Muscle layer of colon (tissue), 2 donors: ENCODE results near the gene CCDC97.

Experiments
- H3K27ac ChIP-seq: one replicate; pipeline ENCODE4 v1.7.0; 2013; ENCODE audit warnings: low read depth, mild to moderate bottlenecking, low read length, moderate library complexity
- H3K27me3 ChIP-seq, 2 donors: one replicate each; pipeline ENCODE4 v1.7.0; 2013; ENCODE audit warnings: low read length in 2 of 2, mild to moderate bottlenecking in 2 of 2; ENCODE audit not compliant: insufficient read depth in 2 of 2, control insufficient read depth in 1 of 2
- H3K36me3 ChIP-seq: one replicate; pipeline ENCODE4 v1.7.0; 2013; ENCODE audit warnings: mild to moderate bottlenecking, low read length; ENCODE audit not compliant: insufficient read depth
- H3K4me1 ChIP-seq: one replicate; pipeline ENCODE4 v1.7.0; 2013; ENCODE audit warnings: mild to moderate bottlenecking, low read length; ENCODE audit not compliant: insufficient read depth
- H3K4me3 ChIP-seq, 2 donors: one replicate each; pipeline ENCODE4 v1.7.0; 2013; ENCODE audit warnings: low read length in 2 of 2, low read depth in 1 of 2, mild to moderate bottlenecking in 1 of 2, moderate library complexity in 1 of 2
- H3K9ac ChIP-seq: one replicate; pipeline ENCODE4 v1.7.0; 2013; ENCODE audit warnings: low read length
- H3K9me3 ChIP-seq: one replicate; pipeline ENCODE4 v1.7.0; 2013; ENCODE audit warnings: mild to moderate bottlenecking, low read length
- donor health status: abdominal sarcoma.
- donor health status: Adenocarcinoma of cecum.

CCDC97 gene

DNA sequence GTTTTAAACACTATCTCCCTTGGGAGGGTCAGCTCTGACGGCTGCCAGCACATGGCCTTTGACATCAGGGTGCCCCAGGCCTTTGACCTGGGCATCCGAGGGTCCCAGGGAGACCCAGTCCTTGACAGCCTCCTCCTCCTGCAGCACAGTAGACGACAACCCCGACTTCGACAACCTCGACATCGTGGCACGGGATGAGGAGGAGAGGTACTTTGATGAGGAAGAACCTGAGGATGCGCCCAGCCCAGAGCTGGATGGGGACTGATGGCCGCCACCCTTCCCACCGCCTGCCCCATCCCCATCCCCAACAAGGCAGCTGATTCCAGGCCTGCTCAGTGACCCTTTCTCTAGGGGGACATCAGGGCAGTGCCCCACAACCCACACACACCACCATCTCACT is 12.5 kb downstream of the CCDC97 start:
- Histone ChIP-seq H3K27ac (no peak overlapping the region), H3K9me3 (no peaks in the 10 kb centered on the region), H3K4me3 (no peak overlapping the region), H3K27me3 (no peaks in the 10 kb centered on the region), H3K36me3 (peaks cover 46% of the 10 kb centered on the region), H3K9ac (peak overlapping the region; percentile 38), H3K4me1 (peaks cover 46% of the 10 kb centered on the region)

DNA sequence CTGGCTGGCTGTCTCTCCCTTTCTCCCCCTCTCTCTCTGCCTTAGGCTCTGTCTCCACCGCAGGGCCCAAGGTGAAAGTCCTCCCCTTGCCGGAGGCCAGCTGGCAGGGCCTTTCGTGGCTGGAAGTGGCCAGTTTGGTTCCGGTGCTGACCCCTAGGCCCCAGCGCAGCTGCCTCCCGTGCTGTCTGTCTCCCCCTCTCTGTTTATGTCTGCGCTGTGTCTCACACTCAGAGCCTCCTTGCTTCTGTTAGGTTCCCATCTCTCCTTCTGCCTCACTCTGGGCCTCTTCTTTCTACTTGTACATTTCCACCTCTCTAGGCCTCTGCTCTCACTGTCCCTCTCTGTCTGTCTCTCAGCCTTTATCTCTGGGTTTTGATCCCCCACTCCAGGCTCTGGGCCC is 13.1 kb downstream of the CCDC97 start:
- H3K9ac ChIP-seq = peak overlapping the region; percentile 38
- peak overlapping the region; percentile 48 for H3K27ac ChIP-seq
- no peaks in the 10 kb centered on the region for H3K9me3 ChIP-seq
- H3K27me3 ChIP-seq = no peaks in the 10 kb centered on the region
- H3K36me3 ChIP-seq = peaks cover 40% of the 10 kb centered on the region
- peaks cover 46% of the 10 kb centered on the region for H3K4me1 ChIP-seq
- H3K4me3 ChIP-seq = no peak overlapping the region

DNA sequence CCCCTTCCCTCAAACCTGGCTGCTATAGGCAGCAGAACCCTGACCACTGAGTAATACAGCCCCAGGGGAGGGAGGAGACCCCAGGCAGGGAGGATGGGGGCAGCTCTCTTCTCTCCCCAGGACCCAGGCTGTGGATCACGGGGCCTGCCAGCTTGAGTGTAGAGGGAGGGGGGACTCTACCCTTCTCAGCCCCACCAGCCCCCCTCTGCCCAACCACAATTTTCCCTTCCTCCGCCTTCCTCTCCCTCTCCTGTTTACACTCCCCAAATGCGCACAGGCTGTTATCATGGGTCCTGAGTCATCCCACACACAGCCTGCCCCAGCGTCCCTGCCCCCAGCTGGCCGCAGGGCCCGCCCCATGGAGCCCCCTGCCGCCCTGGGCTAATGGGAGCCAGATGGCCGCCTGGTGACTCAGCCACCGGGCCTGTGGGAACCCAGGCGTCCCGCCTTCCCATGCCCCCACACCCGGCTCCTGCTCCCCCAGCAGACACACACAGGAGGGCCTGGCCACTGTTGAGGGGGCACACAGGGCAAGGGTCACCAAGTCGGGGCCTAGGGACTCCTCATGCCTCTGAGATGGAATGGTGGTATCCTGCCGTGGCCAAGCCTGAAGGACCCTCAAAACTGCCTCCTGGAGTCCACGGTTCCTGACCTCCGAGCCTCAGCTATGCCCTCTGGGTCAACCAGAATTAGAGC is 13.6 kb downstream of the CCDC97 start:
- peaks cover 46% of the 10 kb centered on the region for H3K4me1 ChIP-seq
- H3K9me3 ChIP-seq = no peaks in the 10 kb centered on the region
- H3K4me3 ChIP-seq = no peak overlapping the region
- H3K27ac ChIP-seq = peak overlapping the region; percentile 48
- H3K27me3 ChIP-seq = no peaks in the 10 kb centered on the region
- peak overlapping the region; percentile 38 for H3K9ac ChIP-seq
- peaks cover 37% of the 10 kb centered on the region for H3K36me3 ChIP-seq

DNA sequence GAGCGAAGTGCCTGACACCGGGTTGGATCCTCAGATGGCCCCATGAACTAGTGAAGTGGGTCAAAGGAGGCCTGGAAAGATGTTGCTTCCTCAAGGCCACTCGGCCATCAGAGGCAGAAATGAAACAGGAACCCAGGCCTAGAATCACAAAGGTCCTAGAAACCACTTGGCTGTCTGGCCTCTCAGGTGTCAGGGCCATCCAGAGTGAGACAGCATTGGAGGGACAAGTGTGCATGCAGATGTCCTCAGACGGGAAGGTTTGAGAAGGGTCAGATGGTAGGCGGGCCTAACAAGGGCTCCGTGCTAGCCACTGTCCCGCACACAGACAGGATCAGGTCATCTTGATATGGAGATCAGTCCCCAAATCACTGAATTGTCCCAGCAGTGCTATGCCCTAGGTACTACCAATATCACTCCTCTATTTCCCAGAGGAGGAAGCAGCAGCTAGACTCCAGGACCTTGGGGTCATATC is 14.3 kb downstream of the CCDC97 start:
- H3K9me3 ChIP-seq = no peaks in the 10 kb centered on the region
- H3K4me3 ChIP-seq = no peak overlapping the region
- no peaks in the 10 kb centered on the region for H3K27me3 ChIP-seq
- peaks cover 46% of the 10 kb centered on the region for H3K4me1 ChIP-seq
- no peak overlapping the region for H3K9ac ChIP-seq
- peaks cover 31% of the 10 kb centered on the region for H3K36me3 ChIP-seq
- H3K27ac ChIP-seq = peak overlapping the region; percentile 53

DNA sequence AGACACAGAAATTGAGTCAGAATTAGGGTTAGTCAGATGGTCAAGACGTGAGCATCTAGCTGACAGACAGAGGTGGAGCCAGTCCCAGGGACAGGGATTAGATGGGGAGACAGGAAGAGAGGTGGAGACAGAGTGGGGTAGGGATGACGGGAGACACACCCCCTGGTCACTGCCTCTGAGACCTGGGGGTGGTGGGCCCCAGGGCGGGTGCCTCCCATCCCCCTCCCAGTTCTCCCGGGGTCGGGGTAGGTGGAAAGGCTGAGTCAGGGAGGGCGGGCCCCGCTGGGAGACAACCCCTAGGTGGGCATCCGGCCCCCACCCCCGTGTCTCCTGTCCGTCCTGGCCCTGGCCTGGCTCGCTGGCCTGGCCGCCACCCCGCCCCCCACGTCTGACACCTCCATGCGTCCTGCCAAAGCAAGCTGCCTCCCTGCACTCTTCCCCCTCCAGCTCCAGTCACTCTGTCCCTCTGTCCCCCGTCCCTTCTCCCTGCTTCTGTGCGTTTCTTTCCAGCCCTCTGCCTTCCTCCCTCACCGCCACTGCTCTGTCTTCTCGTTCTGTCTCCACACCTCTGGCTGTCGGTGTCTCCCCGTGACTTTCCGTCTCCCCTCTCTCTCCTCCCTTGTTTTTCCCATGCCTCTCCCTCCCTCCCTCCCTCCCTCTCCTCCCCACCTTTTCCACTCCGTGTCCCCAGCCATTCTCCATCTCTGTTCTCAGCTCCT is 15.1 kb downstream of the CCDC97 start:
- H3K9ac ChIP-seq = no peak overlapping the region
- peak overlapping the region; percentile 56 for H3K27ac ChIP-seq
- peak overlapping the region; percentile 44 to 49 for H3K4me3 ChIP-seq
- H3K27me3 ChIP-seq = no peaks in the 10 kb centered on the region
- peaks cover 46% of the 10 kb centered on the region for H3K4me1 ChIP-seq
- peaks cover 22% of the 10 kb centered on the region for H3K36me3 ChIP-seq
- H3K9me3 ChIP-seq = no peaks in the 10 kb centered on the region

DNA sequence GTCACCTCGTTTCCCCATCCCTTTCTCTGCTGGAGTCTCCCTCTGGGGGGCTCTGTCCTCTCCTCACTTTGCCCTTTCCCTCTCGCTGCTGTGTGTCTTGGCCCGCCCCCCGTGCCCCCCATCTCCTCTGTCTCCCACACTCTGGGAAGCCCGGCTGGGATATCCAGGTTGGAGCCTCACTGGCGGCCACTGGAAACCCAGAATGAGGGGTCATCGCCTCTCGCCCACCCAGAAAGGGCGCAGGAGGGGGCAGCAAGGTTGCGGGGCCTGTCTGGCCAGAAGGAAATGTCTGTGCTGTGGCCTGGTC is 15.6 kb downstream of the CCDC97 start:
- no peak overlapping the region for H3K9ac ChIP-seq
- H3K36me3 ChIP-seq = peaks cover 22% of the 10 kb centered on the region
- peak overlapping the region; percentile 56 for H3K27ac ChIP-seq
- no peaks in the 10 kb centered on the region for H3K9me3 ChIP-seq
- no peaks in the 10 kb centered on the region for H3K27me3 ChIP-seq
- peaks cover 46% of the 10 kb centered on the region for H3K4me1 ChIP-seq
- peak overlapping the region; percentile 44 to 49 for H3K4me3 ChIP-seq

DNA sequence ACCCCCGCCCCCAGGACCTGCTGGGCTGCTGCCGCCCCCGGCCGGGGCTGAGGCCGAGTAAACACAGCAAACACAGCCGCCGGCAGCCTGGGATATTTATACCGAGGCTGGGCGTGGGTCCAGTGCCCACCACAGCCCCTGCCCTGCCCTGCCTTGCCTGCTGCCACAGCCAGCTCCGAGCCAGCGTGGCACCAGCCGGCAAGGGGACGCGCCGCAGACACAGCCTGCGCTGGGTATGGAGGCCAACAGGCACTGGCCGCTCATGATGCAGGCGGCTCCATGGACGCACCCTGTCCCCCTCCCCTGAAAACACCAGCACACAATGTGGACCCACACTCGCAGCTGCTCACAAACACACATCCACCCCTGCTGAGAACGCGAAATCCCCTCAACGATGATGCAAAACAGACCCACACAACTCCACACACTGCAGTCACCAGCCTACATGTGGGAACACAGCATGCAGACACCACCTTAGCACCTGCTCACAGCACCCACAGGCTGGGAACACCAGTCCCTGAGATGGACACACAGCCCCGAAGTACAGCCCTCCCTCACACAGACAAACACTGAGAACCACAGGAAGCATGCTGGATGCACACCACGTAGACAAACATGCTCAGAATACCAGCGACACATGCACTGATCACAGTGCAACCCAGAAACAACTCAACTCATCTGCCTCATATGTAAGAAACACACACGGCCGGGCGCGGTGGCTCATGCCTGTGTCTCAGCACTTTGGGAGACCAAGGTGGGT is 16.2 kb downstream of the CCDC97 start:
- H3K27me3 ChIP-seq = no peaks in the 10 kb centered on the region
- peak overlapping the region; percentile 44 to 49 for H3K4me3 ChIP-seq
- peaks cover 46% of the 10 kb centered on the region for H3K4me1 ChIP-seq
- peaks cover 19% of the 10 kb centered on the region for H3K36me3 ChIP-seq
- no peak overlapping the region for H3K9ac ChIP-seq
- H3K9me3 ChIP-seq = no peaks in the 10 kb centered on the region
- H3K27ac ChIP-seq = peak overlapping the region; percentile 56

DNA sequence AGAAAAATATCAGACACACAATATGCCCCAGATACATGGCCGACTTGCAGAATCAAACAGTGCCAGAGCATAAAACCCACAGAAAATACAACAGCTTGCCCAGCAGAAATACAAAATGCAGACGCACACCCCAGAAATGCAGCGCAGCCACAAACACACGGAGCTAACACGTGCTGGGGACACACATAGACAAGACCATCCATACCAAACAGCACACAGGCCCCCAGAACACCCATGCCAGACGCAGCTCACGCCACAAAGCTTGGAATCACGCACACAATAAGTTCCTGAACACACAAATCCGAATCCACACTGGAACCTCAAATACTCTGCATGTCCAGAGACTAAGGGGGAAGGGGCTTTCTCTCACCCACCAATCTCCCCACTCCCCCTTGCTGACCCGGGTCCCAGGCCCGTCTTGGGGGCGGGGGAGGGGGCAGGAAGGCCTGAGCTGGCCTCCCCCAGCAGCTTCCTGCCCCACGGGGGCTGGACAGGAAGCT is 17.2 kb downstream of the CCDC97 start:
- Histone ChIP-seq H3K27me3 (no peaks in the 10 kb centered on the region), H3K4me3 (no peak overlapping the region), H3K27ac (peak overlapping the region; percentile 9), H3K4me1 (peaks cover 38% of the 10 kb centered on the region), H3K36me3 (peaks cover 23% of the 10 kb centered on the region), H3K9me3 (no peaks in the 10 kb centered on the region), H3K9ac (no peak overlapping the region)

DNA sequence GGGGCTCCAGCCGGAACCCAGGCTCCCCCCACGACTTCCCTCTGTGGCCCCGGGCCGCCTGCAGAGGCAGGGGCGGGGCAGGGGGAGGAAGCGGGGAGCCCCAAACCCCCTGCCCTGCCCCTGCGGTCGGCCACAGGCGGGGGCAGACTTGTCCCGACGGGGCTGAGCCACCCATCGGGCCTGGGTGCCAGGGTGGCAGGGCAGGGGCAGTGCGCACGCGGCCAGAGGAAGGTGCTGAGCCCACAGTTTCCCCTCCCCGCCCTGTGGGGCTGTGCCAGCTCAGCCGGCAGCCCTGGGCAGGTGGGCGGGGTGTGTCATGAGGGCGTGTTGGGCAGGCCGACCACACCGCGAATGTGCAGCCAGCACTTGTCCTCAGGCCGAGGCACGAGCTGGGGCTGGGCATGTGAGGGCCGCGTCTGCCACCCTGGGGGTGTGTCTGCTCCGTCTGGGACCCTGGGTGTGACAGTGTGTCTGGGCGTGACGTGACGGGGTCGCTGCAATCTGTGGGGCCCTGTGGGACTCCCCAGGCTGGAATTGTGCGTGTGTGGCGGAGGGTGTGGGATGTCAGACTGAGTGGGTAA is 17.7 kb downstream of the CCDC97 start:
- Histone ChIP-seq H3K27ac (peak overlapping the region; percentile 9), H3K27me3 (no peaks in the 10 kb centered on the region), H3K9ac (no peak overlapping the region), H3K36me3 (peaks cover 24% of the 10 kb centered on the region), H3K4me3 (no peak overlapping the region), H3K9me3 (no peaks in the 10 kb centered on the region), H3K4me1 (peaks cover 33% of the 10 kb centered on the region)

DNA sequence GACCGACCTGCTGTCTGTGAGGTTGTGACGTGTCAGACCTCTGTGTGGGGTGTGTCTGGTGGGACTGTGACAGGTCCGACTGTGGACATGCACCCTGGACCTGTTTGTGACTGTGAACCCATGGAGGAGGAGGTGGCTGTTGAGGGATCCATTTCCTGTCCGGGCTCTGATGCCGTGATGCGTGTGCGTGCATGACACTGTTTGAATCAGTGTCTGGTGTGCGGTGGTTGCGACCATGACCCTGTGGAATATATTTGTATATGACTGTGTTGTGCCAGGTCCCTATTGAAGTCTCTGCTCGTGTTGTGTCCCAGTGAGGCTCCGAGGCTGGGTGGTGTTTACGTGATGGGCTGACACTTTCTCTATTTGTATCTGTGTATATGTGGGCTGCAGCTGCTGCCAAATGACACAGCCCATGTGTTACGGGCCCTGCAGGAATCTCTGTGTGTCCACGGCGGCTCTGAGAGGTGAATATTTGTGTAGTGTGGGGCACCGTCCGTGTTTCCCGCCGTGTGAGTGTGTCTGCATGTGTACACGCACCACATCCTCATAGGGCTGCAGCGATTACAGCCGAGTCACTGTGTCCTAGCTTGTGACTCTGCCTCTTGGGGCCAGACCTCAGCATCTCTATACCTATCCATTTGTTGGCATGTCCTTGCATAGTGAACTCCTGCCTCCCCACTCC is 18.3 kb downstream of the CCDC97 start:
- Histone ChIP-seq H3K9me3 (no peaks in the 10 kb centered on the region), H3K27me3 (no peaks in the 10 kb centered on the region), H3K9ac (no peak overlapping the region), H3K36me3 (peaks cover 20% of the 10 kb centered on the region), H3K4me1 (peaks cover 27% of the 10 kb centered on the region), H3K4me3 (no peak overlapping the region), H3K27ac (no peak overlapping the region)

DNA sequence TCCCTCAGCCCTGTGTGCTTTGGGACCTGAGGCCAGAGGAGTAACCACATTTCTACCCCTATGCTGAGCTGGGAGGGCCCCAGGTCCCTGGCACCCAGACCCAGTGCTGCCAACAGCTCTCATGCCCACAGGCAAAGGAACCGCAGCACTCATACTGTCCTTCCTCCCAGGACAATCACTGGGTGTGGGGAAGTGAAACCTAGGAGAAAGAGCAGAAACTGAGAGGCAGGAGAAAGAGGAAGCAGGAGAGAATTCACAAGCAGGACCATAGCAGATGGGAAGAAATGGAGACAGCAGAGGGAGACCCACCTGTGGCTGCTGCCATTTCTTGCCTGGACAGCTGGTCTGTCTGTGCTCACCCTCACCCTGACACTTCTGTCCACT is 18.9 kb downstream of the CCDC97 start:
- Histone ChIP-seq H3K9ac (no peak overlapping the region), H3K27me3 (no peaks in the 10 kb centered on the region), H3K27ac (no peak overlapping the region), H3K36me3 (peaks cover 23% of the 10 kb centered on the region), H3K4me3 (no peak overlapping the region), H3K4me1 (peaks cover 21% of the 10 kb centered on the region), H3K9me3 (no peaks in the 10 kb centered on the region)
